WERI-Rb-1 (cell line): Measurements from ENCODE around the gene ERCC6.

Experiments used
- DNase-seq: peaks from one replicate; pipeline ENCODE4 v3.0.0-alpha.2; 2020
- H3K27ac ChIP-seq: fragments of 250-450 bp; sonication (Bioruptor Pico); 2 replicates; pipeline ENCODE4 v1.5.1; 2020; ENCODE audit warnings: mild to moderate bottlenecking, moderate library complexity
- H3K27me3 ChIP-seq: fragments of 250-450 bp; sonication (Bioruptor Pico); 2 replicates; pipeline ENCODE4 v1.5.1; 2021; ENCODE audit warnings: mild to moderate bottlenecking, low read depth, moderate library complexity; ENCODE audit not compliant: insufficient read depth, severe bottlenecking
- H3K36me3 ChIP-seq: fragments of 250-450 bp; sonication (Bioruptor Pico); 2 replicates; pipeline ENCODE4 v1.5.1; 2020; ENCODE audit warnings: mild to moderate bottlenecking, moderate library complexity
- H3K4me3 ChIP-seq: 2 replicates; pipeline ENCODE4 v1.5.1; 2011; ENCODE audit warnings: low read depth, mild to moderate bottlenecking, control low read depth, low read length
- H3K9me3 ChIP-seq: fragments of 250-450 bp; sonication (Bioruptor Pico); 2 replicates; pipeline ENCODE4 v1.5.1; 2021; ENCODE audit warnings: mild to moderate bottlenecking, moderate library complexity; ENCODE audit not compliant: severe bottlenecking
- CTCF ChIP-seq: IDR thresholded peaks from 2 replicates; pipeline ENCODE4 v1.5.1; 2011; ENCODE audit warnings: low read depth, mild to moderate bottlenecking, control low read depth, inconsistent platforms, low read length

Gene ERCC6

GRCh38 chr10:49499305-49499851 is 39.5 kb downstream of the ERCC6 start:
- Histone ChIP-seq H3K36me3 (no peaks in the 10 kb centered on the region), H3K27ac (no peak overlapping the region), H3K9me3 (no peaks in the 10 kb centered on the region), H3K27me3 (no peaks in the 10 kb centered on the region), H3K4me3 (no peak overlapping the region)
- DNase-seq = no peak
- no peak for TF ChIP-seq CTCF

- no peak overlapping the region for H3K27ac ChIP-seq
- no peak for DNase-seq
- H3K36me3 ChIP-seq = no peaks in the 10 kb centered on the region
- no peak for TF ChIP-seq CTCF
- H3K4me3 ChIP-seq = no peak overlapping the region
- no peaks in the 10 kb centered on the region for H3K27me3 ChIP-seq
- H3K9me3 ChIP-seq = no peaks in the 10 kb centered on the region
Observed at GRCh38 chr10:49498425-49498824, 40.5 kb downstream of the ERCC6 start.

- no peaks in the 10 kb centered on the region for H3K27me3 ChIP-seq
- no peaks in the 10 kb centered on the region for H3K9me3 ChIP-seq
- no peak for DNase-seq
- TF ChIP-seq CTCF = no peak
- H3K27ac ChIP-seq = no peak overlapping the region
- no peaks in the 10 kb centered on the region for H3K36me3 ChIP-seq
- no peak overlapping the region for H3K4me3 ChIP-seq
Observed at GRCh38 chr10:49497358-49497757, 41.6 kb downstream of the ERCC6 start.

- no peaks in the 10 kb centered on the region for H3K9me3 ChIP-seq
- H3K36me3 ChIP-seq = no peaks in the 10 kb centered on the region
- no peak for DNase-seq
- no peak overlapping the region for H3K4me3 ChIP-seq
- H3K27me3 ChIP-seq = no peaks in the 10 kb centered on the region
- TF ChIP-seq CTCF = no peak
- no peak overlapping the region for H3K27ac ChIP-seq
Observed at GRCh38 chr10:49488056-49488717, 50.7 kb downstream of the ERCC6 start.

- Histone ChIP-seq H3K27me3 (no peaks in the 10 kb centered on the region), H3K36me3 (no peaks in the 10 kb centered on the region), H3K9me3 (no peaks in the 10 kb centered on the region), H3K27ac (no peak overlapping the region), H3K4me3 (no peak overlapping the region)
- no peak for DNase-seq
- TF ChIP-seq CTCF = no peak
Observed at GRCh38 chr10:49486738-49487137, 52.2 kb downstream of the ERCC6 start.

- Histone ChIP-seq H3K27ac (no peak overlapping the region), H3K36me3 (no peaks in the 10 kb centered on the region), H3K4me3 (no peak overlapping the region), H3K27me3 (no peaks in the 10 kb centered on the region), H3K9me3 (no peaks in the 10 kb centered on the region)
- DNase-seq = no peak
- TF ChIP-seq CTCF = no peak
Observed at GRCh38 chr10:49486009-49486408, 52.9 kb downstream of the ERCC6 start.
